22Rv1 (cell line): Measurements from ENCODE around the gene FBRS.

Experiments used
- ZFX ChIP-seq: fragments of 450-650 bp; IDR thresholded peaks from 2 replicates; pipeline ENCODE4 v1.6.1; 2017; ENCODE audit warnings: antibody characterized with exemption, borderline replicate concordance
- TF ChIP-seq, protein P1 (sequence below): fragments of 450-650 bp; IDR thresholded peaks from 2 replicates; pipeline ENCODE4 v1.5.1; 2017; ENCODE audit warnings: mild to moderate bottlenecking

DNA sequence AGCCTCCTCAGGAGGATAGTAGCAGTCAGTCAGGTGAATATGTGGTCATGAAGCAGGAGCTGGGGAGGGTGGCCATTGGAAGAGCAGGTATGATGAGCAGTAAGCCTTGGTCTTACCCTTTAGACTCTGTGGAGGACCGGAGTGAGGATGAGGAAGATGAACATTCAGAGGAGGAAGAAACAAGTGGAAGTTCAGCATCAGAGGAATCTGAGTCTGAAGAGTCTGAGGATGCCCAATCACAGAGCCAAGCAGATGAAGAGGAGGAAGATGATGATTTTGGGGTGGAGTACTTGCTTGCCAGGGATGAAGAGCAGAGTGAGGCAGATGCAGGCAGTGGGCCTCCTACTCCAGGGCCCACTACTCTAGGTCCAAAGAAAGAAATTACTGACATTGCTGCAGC is 53.5 kb downstream of the FBRS start:
- TF ChIP-seq, protein P1, sequence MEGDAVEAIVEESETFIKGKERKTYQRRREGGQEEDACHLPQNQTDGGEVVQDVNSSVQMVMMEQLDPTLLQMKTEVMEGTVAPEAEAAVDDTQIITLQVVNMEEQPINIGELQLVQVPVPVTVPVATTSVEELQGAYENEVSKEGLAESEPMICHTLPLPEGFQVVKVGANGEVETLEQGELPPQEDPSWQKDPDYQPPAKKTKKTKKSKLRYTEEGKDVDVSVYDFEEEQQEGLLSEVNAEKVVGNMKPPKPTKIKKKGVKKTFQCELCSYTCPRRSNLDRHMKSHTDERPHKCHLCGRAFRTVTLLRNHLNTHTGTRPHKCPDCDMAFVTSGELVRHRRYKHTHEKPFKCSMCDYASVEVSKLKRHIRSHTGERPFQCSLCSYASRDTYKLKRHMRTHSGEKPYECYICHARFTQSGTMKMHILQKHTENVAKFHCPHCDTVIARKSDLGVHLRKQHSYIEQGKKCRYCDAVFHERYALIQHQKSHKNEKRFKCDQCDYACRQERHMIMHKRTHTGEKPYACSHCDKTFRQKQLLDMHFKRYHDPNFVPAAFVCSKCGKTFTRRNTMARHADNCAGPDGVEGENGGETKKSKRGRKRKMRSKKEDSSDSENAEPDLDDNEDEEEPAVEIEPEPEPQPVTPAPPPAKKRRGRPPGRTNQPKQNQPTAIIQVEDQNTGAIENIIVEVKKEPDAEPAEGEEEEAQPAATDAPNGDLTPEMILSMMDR: no peak
- no peak for TF ChIP-seq ZFX
